DMS79 treated with DMSO at 0.1 percent for 48 hours (cell line): ENCODE results near the gene WSCD2.

ENCODE experiments used
- DNase-seq: peaks from one replicate; lab custom pipeline; 2025; lab: John Stamatoyannopoulos, UW

WSCD2 gene

DNA sequence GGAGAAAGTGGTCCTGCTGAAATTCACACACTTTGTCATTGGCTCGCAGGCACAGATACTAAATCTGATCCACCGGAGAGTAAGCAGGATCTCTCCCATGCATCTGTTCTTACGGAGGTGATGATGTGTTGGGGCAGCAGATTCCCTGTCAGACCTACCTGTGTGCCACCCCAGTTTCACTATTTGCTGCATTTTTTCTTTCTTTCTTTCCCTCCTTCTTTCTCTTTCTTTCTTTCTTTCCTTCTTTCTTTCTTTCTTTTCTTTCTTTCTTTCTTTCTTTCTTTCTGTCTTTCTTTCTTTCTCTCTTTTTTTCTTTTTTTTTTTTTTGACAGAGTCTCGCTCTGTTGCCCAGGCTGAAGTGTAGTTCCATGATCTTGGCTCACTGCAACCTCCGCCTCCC is 37.4 kb downstream of the WSCD2 start:
- no peak for DNase-seq

GRCh38 chr12:108167974-108168373 is 38.9 kb downstream of the WSCD2 start:
- no peak for DNase-seq

- no peak for DNase-seq
Observed at GRCh38 chr12:108169708-108170107, 40.6 kb downstream of the WSCD2 start.

DNA sequence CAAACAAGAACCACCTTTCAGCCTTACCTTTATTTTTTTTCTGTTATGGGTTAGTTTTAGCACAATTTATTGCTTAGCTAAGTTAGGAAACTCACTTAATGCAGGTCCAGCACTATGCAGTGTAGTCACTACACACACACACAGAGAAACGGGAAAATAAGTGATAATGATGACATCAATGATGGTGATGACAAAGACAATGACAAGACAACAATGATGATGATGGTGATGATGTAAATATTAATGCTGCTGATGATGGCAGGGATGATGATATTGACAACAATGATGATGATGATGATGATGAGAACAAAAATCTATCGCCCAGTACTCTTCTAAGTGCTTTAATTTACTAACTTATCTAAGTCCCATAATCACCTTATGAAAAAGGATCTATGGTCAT is 41.1 kb downstream of the WSCD2 start:
- no peak for DNase-seq

DNA sequence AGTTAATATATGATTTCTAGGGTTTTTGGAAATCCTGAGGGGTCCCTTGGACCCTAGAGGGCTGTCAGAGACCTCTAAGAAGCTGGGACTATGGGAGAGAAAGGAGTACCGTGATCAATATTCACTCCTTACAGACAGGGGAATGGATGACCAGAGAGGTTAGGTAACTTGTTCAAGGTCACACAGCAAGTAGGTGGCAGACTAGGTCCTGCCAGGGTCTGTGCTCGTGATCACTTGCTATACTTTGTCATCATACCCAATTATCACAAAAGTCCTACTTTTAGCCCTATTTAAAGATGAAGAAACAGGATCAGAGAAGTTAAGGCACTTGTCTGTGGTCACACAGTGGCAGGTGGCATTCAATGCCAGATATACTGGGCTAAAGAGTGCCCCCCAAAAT is 42.9 kb downstream of the WSCD2 start:
- no peak for DNase-seq

- DNase-seq, result peak; percentile 24
Observed at GRCh38 chr12:108173160-108173559, 44.1 kb downstream of the WSCD2 start.

GRCh38 chr12:108173892-108174291 is 44.8 kb downstream of the WSCD2 start:
- DNase-seq, result no peak

- DNase-seq, result no peak
Observed at GRCh38 chr12:108174641-108175040, 45.6 kb downstream of the WSCD2 start.

GRCh38 chr12:108175310-108175709 is 46.2 kb downstream of the WSCD2 start:
- no peak for DNase-seq

DNA sequence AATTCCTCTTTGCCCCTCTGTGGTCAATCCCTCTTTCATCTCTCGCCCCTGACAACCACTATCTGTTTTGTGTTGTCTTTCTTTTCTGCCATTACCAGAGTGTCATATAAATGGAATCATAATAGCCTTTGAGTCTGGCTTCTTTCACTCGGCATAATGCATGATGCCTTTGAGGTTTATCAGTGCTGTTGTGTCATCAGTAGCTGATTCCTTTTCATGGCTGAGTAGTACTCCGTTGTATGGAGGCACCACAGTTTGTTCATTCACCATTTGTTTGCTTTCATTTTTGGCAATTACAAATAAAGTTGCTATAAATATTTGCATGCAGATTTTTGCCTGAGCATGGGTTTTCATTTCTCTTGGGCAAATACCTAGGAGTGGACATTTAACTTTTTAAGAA is 47.2 kb downstream of the WSCD2 start:
- DNase-seq, result no peak

GRCh38 chr12:108177131-108177530 is 48.0 kb downstream of the WSCD2 start:
- no peak for DNase-seq

DNA sequence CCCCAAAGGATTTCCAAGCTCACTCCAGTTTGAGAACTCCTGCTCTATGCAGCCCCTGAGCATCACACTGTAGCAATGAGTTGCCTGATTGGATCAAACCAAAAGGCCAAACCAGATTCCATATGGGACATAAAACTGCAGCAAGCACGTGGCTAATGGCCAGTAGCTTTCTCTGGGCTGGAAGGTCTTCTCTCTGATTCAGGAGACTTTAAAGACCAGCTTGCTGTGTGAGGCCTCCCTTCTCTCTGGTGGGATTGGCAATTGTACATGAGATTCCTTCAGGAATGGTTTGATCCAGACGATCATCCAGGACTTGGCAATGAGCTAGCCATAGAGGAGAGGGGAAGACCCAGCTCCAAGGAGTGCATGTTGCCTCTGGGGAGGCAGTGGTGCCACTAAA is 50.2 kb downstream of the WSCD2 start:
- DNase-seq, result no peak

GRCh38 chr12:108180255-108181094 is 51.4 kb downstream of the WSCD2 start:
- no peak for DNase-seq

- DNase-seq, result no peak
Observed at GRCh38 chr12:108181095-108181454, 52.0 kb downstream of the WSCD2 start.

- no peak for DNase-seq
Observed at GRCh38 chr12:108182096-108182495, 53.0 kb downstream of the WSCD2 start.

DNA sequence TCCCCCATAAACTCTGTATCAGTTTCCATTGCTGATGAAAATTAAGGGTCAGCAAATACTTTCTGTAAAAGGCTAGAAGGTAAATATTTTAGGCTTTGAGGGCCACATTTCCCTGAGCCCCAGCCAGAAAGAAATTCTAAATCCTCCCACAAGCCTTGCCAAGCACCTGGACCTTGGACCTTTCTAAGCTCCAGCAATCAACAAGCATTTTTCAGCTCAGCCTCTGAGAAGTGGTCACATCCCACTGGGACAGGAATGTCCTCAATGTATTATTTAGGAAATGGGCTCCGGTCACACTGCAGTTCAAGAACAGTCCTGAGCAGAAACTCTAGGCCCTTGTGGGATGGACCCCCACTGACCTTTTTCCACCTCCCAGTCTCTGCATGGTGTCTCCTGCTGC is 55.9 kb downstream of the WSCD2 start:
- no peak for DNase-seq

- no peak for DNase-seq
Observed at GRCh38 chr12:108187831-108188230, 58.7 kb downstream of the WSCD2 start.

GRCh38 chr12:108190529-108190928 is 61.4 kb downstream of the WSCD2 start:
- no peak for DNase-seq

GRCh38 chr12:108191086-108191485 is 62.0 kb downstream of the WSCD2 start:
- no peak for DNase-seq

- DNase-seq, result no peak
Observed at GRCh38 chr12:108191938-108192337, 62.9 kb downstream of the WSCD2 start.

DNA sequence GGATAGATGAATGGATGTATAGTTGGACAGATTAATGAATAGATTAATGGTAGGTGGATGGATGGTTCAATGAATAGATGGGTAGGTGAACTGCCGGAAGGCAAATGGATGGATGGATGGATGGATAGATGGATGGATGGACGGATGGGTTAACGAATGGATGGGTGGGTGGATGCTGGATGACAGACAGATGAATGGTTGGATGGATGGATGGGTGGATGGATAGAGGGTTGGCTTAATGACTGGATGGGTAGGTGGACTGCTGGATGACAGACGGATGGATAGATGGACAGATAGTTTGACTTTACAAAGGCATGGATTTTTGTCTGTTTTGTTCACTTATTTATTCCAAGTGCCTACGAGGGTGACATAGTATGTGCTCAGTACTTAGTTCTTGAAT is 64.4 kb downstream of the WSCD2 start:
- DNase-seq, result no peak

DNA sequence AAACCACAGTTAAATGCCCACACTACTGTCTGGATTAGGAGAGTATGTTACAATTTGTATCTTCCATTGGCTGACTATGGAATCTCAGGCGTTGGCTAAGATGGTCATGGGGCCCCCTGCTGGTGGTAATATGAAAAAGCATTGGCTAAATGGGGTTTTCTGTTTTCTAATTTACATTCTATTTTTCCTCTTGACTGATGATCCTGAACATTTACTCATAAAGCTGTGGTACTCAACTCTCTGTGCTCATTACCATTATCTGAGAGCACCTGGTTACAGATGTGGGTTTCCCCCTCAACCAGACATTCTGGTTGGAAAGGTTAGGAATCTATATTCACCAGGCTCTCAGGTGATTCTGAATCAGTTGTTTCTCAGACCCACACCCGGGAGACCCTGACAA is 64.8 kb downstream of the WSCD2 start:
- DNase-seq, result no peak

GRCh38 chr12:108194585-108194984 is 65.5 kb downstream of the WSCD2 start:
- no peak for DNase-seq

DNA sequence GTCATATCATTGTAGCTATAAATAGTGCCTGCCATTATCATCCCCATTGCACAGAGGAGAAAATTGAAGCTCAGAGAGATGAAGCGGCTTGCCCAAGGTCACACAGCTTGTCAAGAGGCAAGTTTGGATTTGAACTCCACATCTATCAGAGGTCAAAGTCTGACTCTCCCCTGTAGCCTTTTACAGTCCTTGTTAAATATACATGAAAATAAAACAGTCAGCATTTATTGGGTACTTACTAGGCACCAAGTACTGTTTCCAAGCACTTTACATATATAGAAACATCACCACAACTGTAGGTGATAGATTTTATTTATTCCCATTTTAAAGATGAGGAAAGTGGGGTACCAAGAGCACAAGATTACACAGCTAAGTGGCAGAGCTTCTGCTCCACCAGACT is 67.2 kb downstream of the WSCD2 start:
- DNase-seq, result no peak
